Vagina (tissue), 2 donors: ENCODE measurements around the gene SLC5A11.
"Not testable (repeated sequence)": the region's sequence is repeated elsewhere in the genome, so short reads cannot be mapped to it uniquely, and the experiment has no call there.

ENCODE experiments used
- POLR2A ChIP-seq, 2 donors: fragments of 450-650 bp; IDR thresholded peaks; one replicate each; pipeline ENCODE4 v1.6.1; 2017; ENCODE audit warnings: antibody characterized with exemption in 2 of 2, mild to moderate bottlenecking in 2 of 2, moderate library complexity in 2 of 2
- POLR2AphosphoS5 ChIP-seq, 2 donors: sonication (generic); formaldehyde crosslinking; IDR thresholded peaks; one replicate each; pipeline ENCODE4 v1.9.0; 2017; ENCODE audit warnings: antibody characterized with exemption in 2 of 2, mild to moderate bottlenecking in 2 of 2, low read depth in 1 of 2; ENCODE audit not compliant: insufficient read depth in 1 of 2
- TF ChIP-seq, protein P1 (sequence below), 3 experiments: fragments of 450-650 bp in 2 of 3; fragments of 200-600 bp in 1 of 3; sonication (generic) in 1 of 3; IDR thresholded peaks; one replicate each; pipeline ENCODE4 v1.5.1; 2017 to 2019; ENCODE audit warnings: antibody characterized with exemption in 3 of 3, mild to moderate bottlenecking in 2 of 3, moderate library complexity in 2 of 3

DNA sequence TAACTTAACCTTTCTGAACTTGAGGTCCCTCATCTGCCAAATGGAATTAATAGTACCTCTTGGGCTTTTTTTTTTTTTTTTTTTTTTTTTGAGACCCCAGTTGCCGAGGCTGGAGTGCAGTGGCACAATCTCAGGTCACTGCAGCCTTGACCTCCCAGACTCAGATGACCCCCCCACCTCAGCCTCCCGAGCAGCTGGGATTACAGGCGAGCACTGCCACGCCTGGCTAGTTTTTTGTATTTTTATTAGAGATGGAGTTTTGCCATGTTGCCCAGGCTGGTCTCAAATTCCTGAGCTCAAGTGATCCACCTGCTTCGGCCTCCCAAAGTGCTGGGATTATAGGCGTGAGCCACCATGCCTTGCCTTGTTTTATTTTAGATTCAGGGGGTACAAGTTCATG is 33.0 kb upstream of the SLC5A11 start:
- TF ChIP-seq, protein P1, sequence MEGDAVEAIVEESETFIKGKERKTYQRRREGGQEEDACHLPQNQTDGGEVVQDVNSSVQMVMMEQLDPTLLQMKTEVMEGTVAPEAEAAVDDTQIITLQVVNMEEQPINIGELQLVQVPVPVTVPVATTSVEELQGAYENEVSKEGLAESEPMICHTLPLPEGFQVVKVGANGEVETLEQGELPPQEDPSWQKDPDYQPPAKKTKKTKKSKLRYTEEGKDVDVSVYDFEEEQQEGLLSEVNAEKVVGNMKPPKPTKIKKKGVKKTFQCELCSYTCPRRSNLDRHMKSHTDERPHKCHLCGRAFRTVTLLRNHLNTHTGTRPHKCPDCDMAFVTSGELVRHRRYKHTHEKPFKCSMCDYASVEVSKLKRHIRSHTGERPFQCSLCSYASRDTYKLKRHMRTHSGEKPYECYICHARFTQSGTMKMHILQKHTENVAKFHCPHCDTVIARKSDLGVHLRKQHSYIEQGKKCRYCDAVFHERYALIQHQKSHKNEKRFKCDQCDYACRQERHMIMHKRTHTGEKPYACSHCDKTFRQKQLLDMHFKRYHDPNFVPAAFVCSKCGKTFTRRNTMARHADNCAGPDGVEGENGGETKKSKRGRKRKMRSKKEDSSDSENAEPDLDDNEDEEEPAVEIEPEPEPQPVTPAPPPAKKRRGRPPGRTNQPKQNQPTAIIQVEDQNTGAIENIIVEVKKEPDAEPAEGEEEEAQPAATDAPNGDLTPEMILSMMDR (IDR thresholded peaks at IDR 0.05): not testable (repeated sequence)
- not testable (repeated sequence) for TF ChIP-seq POLR2A (IDR thresholded peaks at IDR 0.05); POLR2AphosphoS5 (IDR thresholded peaks at IDR 0.05; ENCODE audit: insufficient read depth in 1 of 2, low read depth in 1 of 2)
